ENCODE results near the gene ZSCAN10. TPM values are rescaled to one million over a fixed set of nuclear protein-coding genes. Genes with fewer than 3 reads are reported as not detected.
A peak's percentile ranks its signal among the peaks of the same experiment; 100 is the strongest.
"Not testable (repeated sequence)": the region's sequence is repeated elsewhere in the genome, so short reads cannot be mapped to it uniquely, and the experiment has no call there.

The ZSCAN10 gene
- total and polyA plus RNA-seq, 2 donors (not counting 3 experiments of a cell fraction or from before 2014, with no cell fraction given) = not detected

- ChIA-PET CTCF (interaction anchor here (1.9 kb wide), 1 partner anchor 24 kb away, joined by 4 read pairs; no protein-coding TSS in a partner anchor), POLR2A (no interaction called here)
- no TSS peak for BruUV-seq (replicated peaks)
- no peak for TF ChIP-seq GATA2 (IDR thresholded peaks at IDR 0.05; ENCODE audit: insufficient read depth, insufficient read length, low read depth, low read length)
- TF ChIP-seq CTCF (IDR thresholded peaks at IDR 0.05; ENCODE audit: extremely low read depth in 1 of 2, insufficient read depth in 1 of 2, low read depth in 1 of 2, low read length in 2 of 2) = no peak
- TF ChIP-seq POLR2A (IDR thresholded peaks at IDR 0.05; ENCODE audit: low read depth, low read length) = no peak
- DNase-seq (ENCODE audit: low read depth, low spot score) = no peak
- no peaks in the 10 kb centered on the region for H3K9me3 ChIP-seq (replicated peaks; ENCODE audit: control insufficient read depth, insufficient read depth, low read length)
- no peak for FAIRE-seq
- H3K27ac ChIP-seq (ENCODE audit: insufficient read depth, low read depth, low read length) = no peak overlapping the region
- H2AFZ ChIP-seq (ENCODE audit: low read depth, low read length) = no peak overlapping the region
- no peaks in the 10 kb centered on the region for H4K20me1 ChIP-seq (replicated peaks; ENCODE audit: control insufficient read depth, extremely low read depth, insufficient read depth, low read length)
- H3K4me3 ChIP-seq (replicated peaks in 1 of 3; ENCODE audit: insufficient read depth in 1 of 3, low read depth in 1 of 3, low read length in 3 of 3) = no peak overlapping the region
- H3K79me2 ChIP-seq (ENCODE audit: control insufficient read depth, insufficient read depth, low read length) = no peaks in the 10 kb centered on the region
- dilution Hi-C loops (cut with MboI; ENCODE audit: extremely low pct_ligation_motif_present, low sequenced_read_pairs) = no loop called here
- no peaks in the 10 kb centered on the region for H3K9me1 ChIP-seq (replicated peaks; ENCODE audit: control insufficient read depth, extremely low read depth, insufficient read depth, low read length)
- no peak overlapping the region for H3K4me2 ChIP-seq (ENCODE audit: insufficient read depth, low read length)
- intact Hi-C loops (cut with micrococcal nuclease) = no loop called here
- H3K27me3 ChIP-seq (ENCODE audit: control insufficient read depth in 2 of 2, insufficient read depth in 2 of 2, low read length in 2 of 2) = no peaks in the 10 kb centered on the region
- peaks cover 9% of the 10 kb centered on the region for H3K4me1 ChIP-seq (ENCODE audit: control insufficient read depth, extremely low read depth, insufficient read depth, low read length)
- no peak overlapping the region for H3K9ac ChIP-seq (replicated peaks; ENCODE audit: extremely low read depth, insufficient read depth, low read length)
- no peaks in the 10 kb centered on the region for H3K36me3 ChIP-seq (ENCODE audit: control insufficient read depth in 2 of 2, extremely low read depth in 1 of 2, insufficient read depth in 2 of 2, low read length in 2 of 2)
These were observed 43.9 kb downstream of the ZSCAN10 start for GRCh38 chr16:3054965-3055733.

GRCh38 chr16:3053330-3053710 is 45.8 kb downstream of the ZSCAN10 start:
- H3K36me3 ChIP-seq (ENCODE audit: control insufficient read depth in 2 of 2, extremely low read depth in 1 of 2, insufficient read depth in 2 of 2, low read length in 2 of 2); H4K20me1 ChIP-seq (replicated peaks; ENCODE audit: control insufficient read depth, extremely low read depth, insufficient read depth, low read length); DNase-seq (ENCODE audit: low read depth, low spot score); H3K9me1 ChIP-seq (replicated peaks; ENCODE audit: control insufficient read depth, extremely low read depth, insufficient read depth, low read length); CTCF ChIA-PET; dilution Hi-C loops (cut with MboI; ENCODE audit: extremely low pct_ligation_motif_present, low sequenced_read_pairs); H3K4me1 ChIP-seq (ENCODE audit: control insufficient read depth, extremely low read depth, insufficient read depth, low read length); H3K9me3 ChIP-seq (replicated peaks; ENCODE audit: control insufficient read depth, insufficient read depth, low read length); intact Hi-C loops (cut with micrococcal nuclease); H3K4me3 ChIP-seq (replicated peaks in 1 of 3; ENCODE audit: insufficient read depth in 1 of 3, low read depth in 1 of 3, low read length in 3 of 3); H2AFZ ChIP-seq (ENCODE audit: low read depth, low read length); H3K27me3 ChIP-seq (ENCODE audit: control insufficient read depth in 2 of 2, insufficient read depth in 2 of 2, low read length in 2 of 2); H3K27ac ChIP-seq (ENCODE audit: insufficient read depth, low read depth, low read length); POLR2A ChIA-PET; H3K4me2 ChIP-seq (ENCODE audit: insufficient read depth, low read length); H3K9ac ChIP-seq (replicated peaks; ENCODE audit: extremely low read depth, insufficient read depth, low read length); FAIRE-seq; H3K79me2 ChIP-seq (ENCODE audit: control insufficient read depth, insufficient read depth, low read length): not testable (repeated sequence)
- BruUV-seq (replicated peaks) = TSS peak; percentile 8

- intact Hi-C loops (cut with micrococcal nuclease); CTCF ChIA-PET; H3K27ac ChIP-seq (ENCODE audit: insufficient read depth, low read depth, low read length); H3K79me2 ChIP-seq (ENCODE audit: control insufficient read depth, insufficient read depth, low read length); H3K4me2 ChIP-seq (ENCODE audit: insufficient read depth, low read length); H3K9me3 ChIP-seq (replicated peaks; ENCODE audit: control insufficient read depth, insufficient read depth, low read length); H4K20me1 ChIP-seq (replicated peaks; ENCODE audit: control insufficient read depth, extremely low read depth, insufficient read depth, low read length); FAIRE-seq; POLR2A ChIA-PET; DNase-seq (ENCODE audit: low read depth, low spot score); BruUV-seq (replicated peaks); dilution Hi-C loops (cut with MboI; ENCODE audit: extremely low pct_ligation_motif_present, low sequenced_read_pairs); H3K27me3 ChIP-seq (ENCODE audit: control insufficient read depth in 2 of 2, insufficient read depth in 2 of 2, low read length in 2 of 2); H3K4me1 ChIP-seq (ENCODE audit: control insufficient read depth, extremely low read depth, insufficient read depth, low read length); H3K9ac ChIP-seq (replicated peaks; ENCODE audit: extremely low read depth, insufficient read depth, low read length); H2AFZ ChIP-seq (ENCODE audit: low read depth, low read length); H3K4me3 ChIP-seq (replicated peaks in 1 of 3; ENCODE audit: insufficient read depth in 1 of 3, low read depth in 1 of 3, low read length in 3 of 3); H3K9me1 ChIP-seq (replicated peaks; ENCODE audit: control insufficient read depth, extremely low read depth, insufficient read depth, low read length); H3K36me3 ChIP-seq (ENCODE audit: control insufficient read depth in 2 of 2, extremely low read depth in 1 of 2, insufficient read depth in 2 of 2, low read length in 2 of 2): not testable (repeated sequence)
These were observed 46.3 kb downstream of the ZSCAN10 start for GRCh38 chr16:3052571-3053329.
